ACC112 (cell line): ENCODE results near the gene DDX1.

Experiments
- H2AFZ ChIP-seq: fragments of 200-600 bp; sonication (generic); one replicate; pipeline ENCODE4 v1.6.0; 2017; ENCODE audit warnings: antibody characterized with exemption, low read length; ENCODE audit not compliant: unreplicated experiment
- H3K27ac ChIP-seq: fragments of 200-600 bp; sonication (generic); 2 replicates; pipeline ENCODE4 v1.5.1; 2014; ENCODE audit warnings: low read depth, mild to moderate bottlenecking, antibody characterized with exemption, low read length, moderate library complexity
- H3K27me3 ChIP-seq: fragments of 200-600 bp; sonication (generic); 2 replicates; pipeline ENCODE4 v1.6.1; 2014; ENCODE audit warnings: mild to moderate bottlenecking, antibody characterized with exemption, low read length, moderate library complexity, mixed read lengths; ENCODE audit not compliant: insufficient read depth
- H3K36me3 ChIP-seq: fragments of 200-600 bp; sonication (generic); 2 replicates; pipeline ENCODE4 v1.6.1; 2016; ENCODE audit warnings: mild to moderate bottlenecking, antibody characterized with exemption, low read length, moderate library complexity, mixed read lengths; ENCODE audit not compliant: insufficient read depth
- H3K4me1 ChIP-seq: fragments of 200-600 bp; sonication (generic); one replicate; pipeline ENCODE4 v1.6.1; 2016; ENCODE audit warnings: low read length, mixed read lengths; ENCODE audit not compliant: insufficient read depth, unreplicated experiment, control insufficient read depth
- H3K4me3 ChIP-seq: fragments of 200-600 bp; sonication (generic); 2 replicates; pipeline ENCODE4 v1.5.1; 2014; ENCODE audit warnings: mild to moderate bottlenecking, low read depth, low read length
- H3K79me2 ChIP-seq: fragments of 200-600 bp; sonication (generic); one replicate; pipeline ENCODE4 v1.6.0; 2016; ENCODE audit warnings: low read length; ENCODE audit not compliant: control insufficient read depth, unreplicated experiment, insufficient read depth

The DDX1 gene

GRCh38 chr2:15554525-15555218 is 37.0 kb upstream of the DDX1 start:
- no peak overlapping the region for H3K27ac ChIP-seq
- peaks cover 6% of the 10 kb centered on the region for H3K4me1 ChIP-seq
- peaks cover 21% of the 10 kb centered on the region for H3K79me2 ChIP-seq
- 0 out of 2 replicates have a peak, but pooled peaks cover 5% of the 10 kb centered on the region for H3K36me3 ChIP-seq
- H2AFZ ChIP-seq = no peak overlapping the region
- no peaks in the 10 kb centered on the region for H3K27me3 ChIP-seq
- no peak overlapping the region for H3K4me3 ChIP-seq

GRCh38 chr2:15555760-15556193 is 35.9 kb upstream of the DDX1 start:
- 0 out of 2 replicates have a peak, but pooled peaks cover 5% of the 10 kb centered on the region for H3K36me3 ChIP-seq
- H3K4me3 ChIP-seq = no peak overlapping the region
- H3K27ac ChIP-seq = no peak overlapping the region
- H3K4me1 ChIP-seq = peaks cover 8% of the 10 kb centered on the region
- no peak overlapping the region for H2AFZ ChIP-seq
- H3K27me3 ChIP-seq = no peaks in the 10 kb centered on the region
- peaks cover 32% of the 10 kb centered on the region for H3K79me2 ChIP-seq

- peaks cover 9% of the 10 kb centered on the region for H3K4me1 ChIP-seq
- H3K27me3 ChIP-seq = no peaks in the 10 kb centered on the region
- H3K4me3 ChIP-seq = no peak overlapping the region
- H3K79me2 ChIP-seq = peaks cover 36% of the 10 kb centered on the region
- H3K36me3 ChIP-seq = 0 out of 2 replicates have a peak, but pooled peaks cover 5% of the 10 kb centered on the region
- no peak overlapping the region for H2AFZ ChIP-seq
- H3K27ac ChIP-seq = no peak overlapping the region
Measured at GRCh38 chr2:15556311-15556930, 35.2 kb upstream of the DDX1 start.

GRCh38 chr2:15557887-15558311 is 33.8 kb upstream of the DDX1 start:
- H3K4me1 ChIP-seq = peaks cover 17% of the 10 kb centered on the region
- H2AFZ ChIP-seq = no peak overlapping the region
- no peak overlapping the region for H3K4me3 ChIP-seq
- no peaks in the 10 kb centered on the region for H3K36me3 ChIP-seq
- no peaks in the 10 kb centered on the region for H3K27me3 ChIP-seq
- H3K27ac ChIP-seq = no peak overlapping the region
- peaks cover 36% of the 10 kb centered on the region for H3K79me2 ChIP-seq

- H3K36me3 ChIP-seq = no peaks in the 10 kb centered on the region
- H2AFZ ChIP-seq = no peak overlapping the region
- H3K4me3 ChIP-seq = peak overlapping the region; percentile 99
- peaks cover 17% of the 10 kb centered on the region for H3K4me1 ChIP-seq
- H3K79me2 ChIP-seq = peaks cover 36% of the 10 kb centered on the region
- no peaks in the 10 kb centered on the region for H3K27me3 ChIP-seq
- H3K27ac ChIP-seq = no peak overlapping the region
Measured at GRCh38 chr2:15559379-15560139, 32.1 kb upstream of the DDX1 start.

- Histone ChIP-seq H3K4me1 (peaks cover 17% of the 10 kb centered on the region), H3K4me3 (peak overlapping the region; percentile 99), H3K27ac (peak overlapping the region; percentile 69), H3K79me2 (peaks cover 36% of the 10 kb centered on the region), H3K36me3 (no peaks in the 10 kb centered on the region), H2AFZ (peak overlapping the region; percentile 100), H3K27me3 (no peaks in the 10 kb centered on the region)
Measured at GRCh38 chr2:15560140-15560987, 31.3 kb upstream of the DDX1 start.

GRCh38 chr2:15560988-15561573 is 30.6 kb upstream of the DDX1 start, which contains the start of gene NBAS:
Gene NBAS, minus strand, starts transcription at chr2:15561334. Its CDS starts 30 bp downstream, at chr2:15561304.
- peaks cover 17% of the 10 kb centered on the region for H3K4me1 ChIP-seq
- no peaks in the 10 kb centered on the region for H3K36me3 ChIP-seq
- H3K27me3 ChIP-seq = no peaks in the 10 kb centered on the region
- H3K27ac ChIP-seq = peak within 1 kb of the TSS; percentile 69
- H3K79me2 ChIP-seq = peaks cover 36% of the 10 kb centered on the region
- H3K4me3 ChIP-seq = peak within 1 kb of the TSS; percentile 99
- H2AFZ ChIP-seq = peak within 1 kb of the TSS; percentile 100

GRCh38 chr2:15561574-15562344 is 29.9 kb upstream of the DDX1 start:
- Histone ChIP-seq H3K27ac (peak overlapping the region; percentile 69), H3K4me3 (peak overlapping the region; percentile 99), H3K4me1 (peaks cover 17% of the 10 kb centered on the region)

GRCh38 chr2:15562354-15563031 is 29.2 kb upstream of the DDX1 start:
- peaks cover 36% of the 10 kb centered on the region for H3K79me2 ChIP-seq
- H3K27ac ChIP-seq = no peak overlapping the region
- peak overlapping the region; percentile 100 for H2AFZ ChIP-seq
- peaks cover 17% of the 10 kb centered on the region for H3K4me1 ChIP-seq
- H3K27me3 ChIP-seq = no peaks in the 10 kb centered on the region
- H3K36me3 ChIP-seq = no peaks in the 10 kb centered on the region
- H3K4me3 ChIP-seq = peak overlapping the region; percentile 99

More at GRCh38 chr2:15561574-15562344, 29.9 kb upstream of the DDX1 start:
- Histone ChIP-seq H2AFZ (peak overlapping the region; percentile 100), H3K36me3 (no peaks in the 10 kb centered on the region), H3K27me3 (no peaks in the 10 kb centered on the region), H3K79me2 (peaks cover 36% of the 10 kb centered on the region)
